Stimulated activated CD4-positive, alpha-beta T cell treated with anti-CD3 and anti-CD28 coated beads, Interleukin-1b, Interleukin-23, amount 100 ng/mL, for 4 hours (primary cell): ENCODE results near the gene PARL.
A peak's percentile ranks its signal among the peaks of the same experiment; 100 is the strongest.

ENCODE experiments used
- DNase-seq, 2 donors: peaks; one replicate each; pipeline ENCODE4 v3.0.0-alpha.2; 2020; ENCODE audit warnings: low read depth in 2 of 2

Gene PARL, protein sequence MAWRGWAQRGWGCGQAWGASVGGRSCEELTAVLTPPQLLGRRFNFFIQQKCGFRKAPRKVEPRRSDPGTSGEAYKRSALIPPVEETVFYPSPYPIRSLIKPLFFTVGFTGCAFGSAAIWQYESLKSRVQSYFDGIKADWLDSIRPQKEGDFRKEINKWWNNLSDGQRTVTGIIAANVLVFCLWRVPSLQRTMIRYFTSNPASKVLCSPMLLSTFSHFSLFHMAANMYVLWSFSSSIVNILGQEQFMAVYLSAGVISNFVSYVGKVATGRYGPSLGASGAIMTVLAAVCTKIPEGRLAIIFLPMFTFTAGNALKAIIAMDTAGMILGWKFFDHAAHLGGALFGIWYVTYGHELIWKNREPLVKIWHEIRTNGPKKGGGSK

DNA sequence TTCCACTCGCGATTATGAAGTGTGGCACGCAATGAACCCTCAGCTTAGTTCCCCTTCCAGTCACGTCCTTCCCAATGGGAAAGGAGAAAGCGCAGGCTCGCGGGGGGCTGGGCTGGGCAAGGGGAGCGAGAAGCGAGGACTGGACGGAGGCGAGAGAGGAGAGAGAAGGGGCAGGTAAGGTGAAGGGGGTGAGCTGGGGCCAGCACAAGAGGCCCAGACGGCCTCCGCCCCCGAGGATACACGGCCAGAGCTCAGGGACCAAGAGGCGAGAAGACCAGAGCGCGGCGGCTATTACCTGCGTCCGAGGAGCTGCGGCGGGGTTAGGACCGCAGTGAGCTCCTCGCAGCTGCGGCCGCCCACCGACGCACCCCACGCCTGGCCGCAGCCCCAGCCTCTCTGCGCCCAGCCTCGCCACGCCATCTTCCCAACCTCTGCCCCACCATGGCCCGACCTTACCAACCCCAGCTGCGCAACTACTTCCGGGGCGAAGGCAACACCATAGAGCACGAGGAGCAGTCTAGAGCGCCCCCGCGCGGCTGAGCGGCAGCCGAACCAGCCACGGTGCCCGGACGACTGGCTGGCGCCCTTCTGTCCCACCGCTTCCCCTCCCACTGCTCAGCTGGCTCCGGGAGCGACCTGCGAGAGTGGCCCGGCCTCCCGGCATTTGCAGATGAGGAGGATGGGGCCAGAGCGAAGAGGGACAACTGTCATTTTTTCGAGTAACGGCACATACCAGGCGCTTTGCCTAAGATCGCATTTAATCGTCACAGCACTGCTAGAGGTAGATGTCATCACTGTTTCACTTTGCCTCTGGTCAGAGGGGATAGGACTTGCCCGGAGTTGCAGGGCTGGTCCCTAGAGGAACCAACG, at the start of gene PARL:
Gene PARL (minus strand): TSS at position 454 of the 870 bp plus-strand sequence. CDS start 34 bp downstream, at position 420.
- DNase-seq: peak; percentile 97 to 98

DNA sequence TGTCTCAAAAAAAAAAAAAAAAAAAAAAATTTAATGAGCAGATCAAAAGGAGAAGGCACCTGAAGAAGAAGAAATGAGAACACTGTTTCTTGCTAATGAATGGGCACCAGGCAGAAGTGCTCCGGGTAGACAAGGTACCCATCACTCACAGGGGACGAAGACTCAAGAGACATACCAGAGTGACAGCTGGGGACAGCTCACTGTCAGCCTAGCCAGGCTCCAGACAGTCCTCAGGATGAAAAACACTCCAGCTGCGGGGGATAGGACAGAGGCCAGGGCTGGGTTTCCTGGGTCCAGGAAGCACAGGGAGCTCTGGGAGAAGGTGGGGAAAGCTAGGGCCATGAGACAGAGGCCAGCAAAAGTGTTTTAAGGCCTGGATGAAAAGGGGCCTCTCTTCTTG, 48.5 kb upstream of the PARL start:
- DNase-seq: no peak

DNA sequence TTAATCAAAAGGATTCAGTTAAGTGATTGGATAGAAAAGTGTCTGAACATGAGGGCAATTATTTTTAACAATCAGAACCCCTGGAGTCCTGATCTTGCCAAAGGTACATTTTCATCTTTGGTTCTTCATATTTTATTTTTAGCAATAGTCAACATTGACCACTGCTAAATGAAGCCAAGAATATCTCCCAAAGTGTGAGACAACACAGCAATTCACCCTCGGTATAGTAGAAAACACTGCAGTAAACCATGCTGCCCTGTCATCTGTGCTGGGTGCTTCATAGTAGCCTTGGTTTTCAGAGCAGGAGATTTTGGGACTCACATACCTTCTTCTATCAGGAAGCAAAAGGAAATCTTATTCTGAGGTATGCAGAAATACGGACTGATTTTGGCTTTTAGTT, 47.2 kb upstream of the PARL start:
- no peak for DNase-seq

DNA sequence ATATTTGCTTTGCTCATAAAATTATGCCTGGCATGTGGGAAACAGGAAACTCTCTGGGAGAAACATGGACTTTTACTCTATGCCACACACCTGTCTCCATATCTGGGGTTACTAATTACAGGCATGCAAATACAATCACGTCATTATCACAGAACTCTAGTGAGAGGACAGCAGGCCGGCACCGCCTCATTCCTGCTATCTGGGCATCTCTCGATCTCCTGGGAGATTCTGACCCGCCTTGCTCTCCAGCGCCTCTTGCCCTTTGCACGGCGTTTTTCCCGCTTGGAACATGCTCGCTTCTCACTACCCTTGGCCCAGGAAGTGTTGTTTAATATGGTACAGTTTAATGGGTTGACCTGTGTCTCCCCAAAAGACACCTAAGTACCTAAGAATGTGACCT, 45.4 kb upstream of the PARL start:
- no peak for DNase-seq

DNA sequence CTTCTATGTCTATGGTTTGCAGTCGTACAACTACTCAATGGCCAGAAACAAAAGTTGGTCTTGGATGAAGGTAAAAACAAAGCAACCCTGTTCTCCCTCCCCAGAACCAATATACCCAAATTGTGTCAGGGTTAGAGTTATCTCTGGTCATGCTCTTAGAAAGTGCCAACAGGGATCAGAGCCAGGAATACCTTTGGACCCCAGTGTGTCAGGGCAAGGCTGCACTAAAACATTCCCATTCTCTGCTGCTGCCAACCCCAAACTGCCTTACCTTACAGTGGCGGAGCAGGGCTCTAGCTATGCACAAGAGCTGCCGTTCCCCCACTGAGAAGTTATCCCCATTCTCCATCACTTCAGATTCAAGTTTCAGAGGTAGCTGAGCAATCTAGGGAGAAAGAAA, 42.4 kb upstream of the PARL start:
- no peak for DNase-seq

DNA sequence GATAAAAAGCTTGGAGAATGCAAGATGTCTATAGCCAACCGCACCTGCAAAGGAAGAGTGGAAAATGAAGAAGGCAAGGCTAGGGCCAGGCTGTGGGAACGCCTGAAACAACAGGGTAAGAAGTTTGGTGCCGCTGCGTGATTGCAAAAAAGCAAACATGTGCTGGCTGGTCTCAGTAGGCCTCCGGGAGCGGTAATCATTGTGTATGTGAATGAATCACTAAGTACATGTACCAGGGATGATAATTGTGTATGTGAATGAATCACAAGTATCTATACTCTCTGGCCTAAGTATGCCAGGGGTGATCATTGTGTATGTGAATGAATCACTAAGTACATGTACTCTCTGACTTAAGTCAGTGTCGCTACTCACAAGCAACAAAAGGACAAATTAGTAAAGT, 40.3 kb upstream of the PARL start:
- DNase-seq: no peak

DNA sequence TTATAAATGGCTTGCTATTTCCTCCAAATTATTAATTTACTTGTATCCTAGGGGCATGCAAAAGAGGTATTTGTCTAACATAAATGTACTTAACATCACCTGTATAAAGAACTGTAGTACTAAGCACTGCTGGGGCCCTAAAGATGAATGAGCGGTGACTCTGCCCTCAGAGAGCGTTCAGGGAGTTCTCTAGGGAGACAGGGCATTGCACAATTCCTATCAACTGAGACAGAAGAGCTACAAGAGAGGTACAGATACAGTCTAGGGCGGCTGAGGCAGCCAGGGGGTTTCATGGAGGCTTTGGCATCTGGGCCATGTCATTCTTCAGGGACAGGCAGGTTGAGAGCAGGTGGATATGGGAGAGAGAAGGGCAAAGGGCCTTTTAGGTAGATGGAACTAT, 39.9 kb upstream of the PARL start:
- no peak for DNase-seq

DNA sequence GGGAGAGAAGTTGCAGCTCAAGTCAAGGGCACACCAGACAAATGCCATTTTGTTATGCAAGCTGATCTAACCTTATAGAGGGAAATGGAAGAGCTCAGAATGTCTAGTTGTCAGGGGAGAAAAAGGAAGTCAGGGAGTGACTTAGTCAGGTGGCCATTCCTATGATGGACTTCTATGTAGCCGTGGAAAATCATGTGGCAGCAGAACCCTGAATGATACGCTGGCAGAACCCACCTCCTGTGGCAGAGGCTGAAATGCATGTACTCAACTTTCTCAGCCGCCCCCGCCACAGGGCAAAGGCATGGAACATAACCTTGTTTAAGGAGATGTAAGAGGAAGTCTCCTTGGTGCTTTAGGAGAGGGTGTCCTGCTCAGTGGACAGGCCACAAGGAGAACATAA, 37.7 kb upstream of the PARL start:
- no peak for DNase-seq

DNA sequence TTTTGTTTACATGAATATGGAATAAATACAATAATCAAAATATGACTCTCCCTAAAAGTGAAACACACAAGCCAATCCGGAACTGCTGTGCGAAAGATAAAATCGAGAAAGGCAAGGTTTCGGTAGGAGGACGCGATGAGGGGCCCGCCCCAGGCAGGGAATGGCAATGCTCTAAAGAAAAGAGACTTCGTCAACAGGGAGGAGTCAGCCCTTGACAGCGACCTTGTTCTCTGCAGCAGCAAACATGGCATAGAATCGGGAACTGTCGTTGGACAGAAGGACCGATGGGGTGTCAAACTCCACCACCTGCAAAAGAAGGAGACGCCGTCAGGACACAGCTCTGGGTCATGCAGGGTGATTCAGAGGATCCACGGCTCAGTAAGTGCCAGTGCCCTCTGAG, 36.4 kb upstream of the PARL start:
- DNase-seq: no peak

DNA sequence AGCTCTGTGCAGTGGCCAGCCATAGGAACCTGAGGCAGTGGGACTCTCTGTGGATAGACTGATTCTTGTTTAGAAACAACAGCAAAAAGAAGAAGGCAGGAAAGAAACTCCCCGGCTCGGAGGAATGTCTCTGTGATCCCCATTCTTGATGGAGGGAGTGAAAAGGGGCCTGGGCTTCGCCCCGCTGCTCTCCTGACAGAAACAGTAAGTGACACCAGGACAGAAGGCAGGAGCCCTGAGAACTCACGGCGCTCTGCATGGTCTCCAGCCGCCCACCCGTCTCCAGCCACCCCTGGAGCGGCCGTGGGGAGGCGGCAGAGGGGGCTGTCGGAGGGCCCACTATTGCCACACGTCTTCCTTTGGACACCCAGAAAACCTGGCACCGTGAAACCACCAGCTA, 35.7 kb upstream of the PARL start:
- DNase-seq: no peak

DNA sequence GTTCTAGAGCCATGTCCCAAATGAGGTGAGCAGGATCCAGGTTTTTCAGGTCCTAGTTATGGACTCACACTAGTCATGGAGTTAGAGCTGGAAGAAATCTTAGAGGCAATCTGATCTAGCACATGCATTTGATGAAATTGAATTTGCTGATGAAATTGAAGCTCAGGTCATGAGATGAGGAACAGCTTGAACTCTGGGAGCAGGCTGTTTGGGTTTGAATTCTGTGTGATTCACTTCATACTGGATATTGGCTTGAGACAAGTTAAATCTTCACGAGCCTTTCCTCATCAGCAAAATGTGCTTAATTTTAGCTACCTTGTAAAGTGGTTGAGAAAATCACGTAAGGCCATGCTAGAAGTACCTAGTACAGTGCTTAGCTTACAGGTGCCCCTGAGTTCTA, 33.5 kb upstream of the PARL start:
- no peak for DNase-seq

DNA sequence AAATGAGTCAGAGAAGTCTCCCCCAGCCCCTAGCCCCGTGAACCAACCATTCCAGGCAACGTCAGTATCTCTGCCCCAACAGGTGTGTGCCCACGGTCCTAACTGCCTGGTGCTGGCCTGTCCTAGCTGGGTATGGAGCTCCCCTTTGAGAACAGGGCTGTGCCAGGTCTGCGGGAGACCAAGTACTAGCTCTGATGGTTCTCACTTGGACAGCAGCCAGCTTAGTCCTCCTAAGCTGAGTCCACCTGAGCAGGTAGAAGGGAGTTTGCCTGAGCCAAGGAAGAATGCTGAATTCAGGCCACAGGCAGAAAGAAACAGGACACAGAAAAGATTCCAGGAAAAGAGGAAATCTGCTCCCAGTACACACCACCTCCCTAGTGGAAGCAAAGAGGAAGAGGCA, 33.1 kb upstream of the PARL start:
- no peak for DNase-seq

DNA sequence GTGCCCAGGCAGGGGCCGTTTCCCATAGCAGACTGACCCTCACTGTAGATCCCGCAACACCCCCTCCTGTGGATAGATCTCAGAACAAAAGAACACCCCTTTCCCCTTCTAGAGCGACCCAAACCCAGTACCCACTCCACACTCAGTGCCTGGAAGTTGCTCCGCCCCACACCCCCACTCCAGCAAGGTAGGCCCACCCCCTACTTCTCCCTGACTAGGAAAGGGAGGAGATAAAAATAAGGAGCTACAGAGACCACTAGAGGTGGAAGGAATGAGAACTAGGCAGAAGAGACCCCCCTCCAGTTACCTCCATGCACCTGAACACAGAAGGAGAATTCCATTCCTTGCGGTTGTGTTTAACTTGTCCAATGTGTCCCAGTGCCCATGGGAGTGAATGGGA, 30.2 kb upstream of the PARL start:
- no peak for DNase-seq

DNA sequence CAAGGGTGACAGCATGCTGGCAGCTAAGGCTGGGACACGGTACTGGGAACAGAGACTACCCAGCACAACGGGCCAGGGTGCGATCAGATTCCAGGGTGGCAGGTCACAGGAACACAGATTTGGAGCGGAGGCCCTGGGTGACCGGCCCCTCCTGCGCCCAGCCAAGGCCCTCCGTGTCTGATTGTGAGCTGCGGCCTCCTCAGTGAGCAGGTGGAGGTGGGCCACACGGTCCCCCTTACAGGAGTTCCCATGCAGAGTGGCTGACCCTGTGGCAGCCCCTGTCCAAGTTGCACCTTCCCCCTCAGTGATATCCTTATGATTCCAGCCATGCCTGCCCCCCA, 28.9 kb upstream of the PARL start:
- no peak for DNase-seq

DNA sequence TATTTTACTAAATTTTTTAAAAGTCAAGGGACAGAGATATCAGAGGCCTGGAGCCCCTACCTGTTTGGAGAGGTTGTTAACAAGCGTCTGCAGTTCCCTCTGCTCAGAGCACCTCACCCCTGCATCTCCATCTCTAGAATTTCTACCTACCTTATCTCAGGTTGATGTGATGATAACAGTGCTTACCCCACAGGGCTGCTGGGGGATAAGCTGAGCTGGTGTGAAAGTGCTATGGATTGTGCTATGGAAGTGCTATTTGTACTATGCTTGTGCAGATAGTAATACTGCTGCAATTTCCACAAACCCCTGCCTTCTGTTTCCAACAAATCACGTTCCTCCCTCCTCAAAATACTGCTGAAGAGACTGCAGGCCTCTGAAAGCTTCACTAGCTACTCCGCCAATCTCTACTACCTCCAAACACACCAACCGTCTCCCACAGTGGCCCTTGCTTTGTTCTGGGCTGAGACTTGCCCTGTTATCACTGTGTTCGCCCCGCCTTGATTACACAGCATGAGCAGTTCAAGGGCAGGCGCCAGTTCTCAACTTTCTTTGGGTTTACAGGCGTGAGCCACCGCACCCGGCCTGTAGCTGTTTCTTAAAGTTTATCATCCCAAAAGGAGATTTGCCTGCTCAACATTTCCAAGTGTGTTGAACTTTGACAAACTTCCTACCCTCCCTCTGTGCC, 28.4 kb upstream of the PARL start:
- no peak for DNase-seq

DNA sequence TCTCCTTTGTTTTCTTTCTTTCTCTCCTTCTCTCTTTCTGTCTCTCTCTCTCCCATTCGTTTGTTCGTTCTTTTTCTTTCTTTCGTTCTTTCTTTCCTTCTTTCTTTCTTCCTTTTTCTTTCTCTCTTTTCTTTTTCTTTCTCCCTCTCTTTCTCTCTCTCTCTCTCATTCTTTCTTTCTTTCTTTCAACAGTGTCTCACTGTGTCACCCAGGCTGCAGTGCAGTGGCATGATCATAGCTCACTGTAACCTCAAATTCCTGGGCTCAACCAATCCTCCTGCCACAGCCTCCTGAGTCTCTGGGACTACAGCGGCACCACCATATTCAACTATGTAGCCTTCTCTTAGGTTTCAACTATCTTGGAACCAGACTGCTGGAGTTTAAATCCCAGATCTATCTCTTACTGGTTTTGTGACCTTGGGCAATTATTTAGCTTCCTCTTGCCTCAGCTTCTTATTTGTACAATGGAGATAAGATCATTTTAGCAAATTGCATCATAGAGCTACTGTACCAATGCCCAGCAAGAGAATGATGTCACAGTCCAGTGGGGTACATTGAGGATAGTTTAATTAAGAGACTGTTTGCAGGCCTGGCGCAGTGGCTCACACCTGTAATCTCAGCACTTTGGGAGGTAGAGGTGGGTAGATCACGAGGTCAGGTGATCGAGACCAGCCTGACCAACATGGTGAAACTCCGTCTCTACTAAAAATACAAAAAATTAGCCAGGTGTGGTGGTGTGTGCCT, 27.3 kb upstream of the PARL start:
- no peak for DNase-seq

DNA sequence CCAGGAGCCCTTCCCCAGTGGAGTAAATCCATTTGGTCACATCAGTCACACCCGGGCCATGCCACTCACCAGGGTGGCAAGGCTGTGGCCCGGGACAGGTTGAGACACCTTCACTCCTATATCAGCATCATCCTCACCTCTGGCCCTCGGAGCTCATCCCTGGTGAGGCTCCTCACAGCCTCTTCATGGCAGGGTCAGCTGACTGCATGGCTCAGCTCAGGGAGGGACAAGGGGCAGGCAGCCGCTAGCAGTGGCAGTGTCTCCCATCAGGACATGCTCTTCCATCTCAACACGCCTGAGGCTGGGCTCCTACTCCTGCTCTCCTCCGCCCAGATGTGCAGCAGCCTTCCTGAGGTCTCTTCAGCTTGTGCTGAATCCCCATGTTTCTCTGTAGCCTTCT, 26.4 kb upstream of the PARL start:
- DNase-seq: no peak

DNA sequence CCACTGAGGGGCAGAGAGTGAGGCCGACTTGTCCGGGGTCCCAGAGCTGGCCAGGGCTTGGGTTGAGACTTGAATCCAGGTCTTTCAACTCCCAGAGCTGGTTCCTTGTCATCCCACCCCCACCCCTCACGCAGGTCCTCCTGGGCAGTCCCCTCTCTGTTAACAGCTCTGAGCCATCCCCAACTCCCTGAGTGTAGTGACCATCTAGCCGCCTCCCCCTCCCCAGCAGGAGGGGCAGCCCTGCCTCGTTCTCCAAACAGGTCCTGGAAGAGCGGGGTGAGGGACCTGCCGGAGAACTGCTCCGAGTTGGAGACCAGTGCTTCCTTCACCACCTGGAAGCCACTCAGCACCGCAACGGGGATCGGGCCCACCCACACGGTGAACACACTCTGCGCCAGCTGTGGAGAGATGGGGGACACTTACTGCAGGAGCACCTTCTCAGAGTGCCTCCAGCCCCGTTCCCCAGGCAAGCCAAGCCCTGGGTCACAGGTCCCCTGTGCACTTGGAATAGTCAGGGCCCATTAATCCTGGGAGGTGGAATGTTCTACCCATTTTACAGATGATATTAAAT, 24.4 kb upstream of the PARL start:
- DNase-seq: no peak

DNA sequence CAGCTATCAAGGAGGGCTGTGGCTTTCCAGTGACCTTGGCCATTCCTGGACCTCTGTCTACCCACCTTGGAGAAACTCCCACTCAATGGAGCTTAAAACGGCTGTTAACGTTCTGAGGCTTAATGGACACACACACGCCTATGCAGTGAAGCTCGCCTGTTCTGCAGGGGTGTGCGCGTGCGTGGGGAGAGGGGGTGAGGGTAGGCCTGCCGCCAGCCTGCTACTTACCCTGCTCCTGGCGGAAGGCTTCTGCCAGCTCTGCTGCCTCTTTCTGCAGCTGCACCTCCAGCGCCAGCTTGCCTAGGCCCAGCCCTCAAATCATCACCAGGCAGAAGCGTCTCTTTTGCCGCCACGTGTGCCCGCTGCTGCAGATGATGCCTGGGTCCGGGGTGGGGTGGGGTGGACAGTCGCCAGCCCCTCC, 23.2 kb upstream of the PARL start:
- no peak for DNase-seq

DNA sequence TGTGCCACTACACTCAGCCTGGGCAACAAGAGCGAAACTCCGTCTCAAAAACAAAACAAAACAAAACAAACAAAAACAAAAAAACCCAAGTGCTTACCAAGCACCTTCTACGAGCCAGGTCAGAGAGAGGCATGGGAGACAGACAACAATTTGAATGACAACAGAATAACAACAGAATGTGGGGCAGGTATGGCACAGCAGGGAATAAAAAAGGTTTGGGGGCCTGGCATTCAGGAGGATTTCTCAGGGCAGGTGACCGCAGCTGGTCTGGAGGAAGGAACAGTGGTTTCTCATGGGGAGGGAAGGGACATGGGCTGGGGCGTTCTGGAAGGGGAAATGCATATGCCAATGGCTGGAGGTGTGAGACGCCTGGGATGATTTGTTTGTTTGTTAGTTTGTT, 22.5 kb upstream of the PARL start:
- DNase-seq: no peak

DNA sequence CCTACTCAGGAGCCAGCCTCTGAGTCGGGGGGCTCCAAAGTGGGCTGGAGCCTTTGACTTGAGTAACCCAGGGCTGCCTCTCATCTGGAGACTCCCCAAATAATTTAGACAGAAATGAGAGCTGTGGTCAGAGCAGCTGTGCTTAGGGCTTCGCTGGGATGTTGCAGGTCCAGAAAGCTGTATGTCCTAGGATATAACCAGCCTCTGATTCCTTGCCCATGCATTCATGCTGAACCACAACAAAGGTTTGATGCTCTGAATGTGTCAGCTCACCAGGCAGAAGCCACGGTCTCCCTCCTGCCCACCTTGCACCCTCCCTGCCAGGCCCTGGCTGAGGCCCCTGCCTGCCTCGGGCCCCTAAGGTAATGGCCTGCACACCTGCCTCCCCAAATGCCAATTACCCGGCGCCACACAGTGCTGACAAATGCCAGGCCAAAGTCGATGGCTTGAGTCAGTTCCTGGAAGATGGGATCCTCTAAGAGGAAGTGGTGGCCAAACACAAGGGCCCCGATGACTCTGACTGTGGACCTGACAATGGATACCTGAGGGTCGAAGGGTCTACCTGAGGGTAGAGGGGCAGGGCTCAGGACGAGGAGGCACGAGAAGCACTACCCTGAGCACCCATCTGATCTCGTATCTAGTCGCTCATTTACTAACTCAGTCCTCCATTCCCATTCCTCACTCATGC, 21.7 kb upstream of the PARL start:
- no peak for DNase-seq
